HUDEP-2 (cell line): Measurements from ENCODE around the gene COIL.
"Not testable (repeated sequence)": the region's sequence is repeated elsewhere in the genome, so short reads cannot be mapped to it uniquely, and the experiment has no call there.

Experiments used
- DNase-seq, 76 experiments: peaks; one replicate each; lab custom pipeline; 2025; ENCODE audit not compliant: unreplicated experiment in 76 of 76; lab: John Stamatoyannopoulos, UW

COIL gene

GRCh38 chr17:56979091-56979480, 18.2 kb upstream of the COIL start:
- DNase-seq, result peak in 2 of 76 experiments; percentile 37 to 38

- peak in 61 of 76 experiments; percentile 4 to 75 (median 38) for DNase-seq
These were observed 17.7 kb upstream of the COIL start for GRCh38 chr17:56978441-56979090.

- peak in 72 of 76 experiments; percentile 12 to 93 (median 65) for DNase-seq
These were observed 17.0 kb upstream of the COIL start, which contains the start of gene SCPEP1 for GRCh38 chr17:56977673-56978395. TSS of gene SCPEP1 (plus strand) at chr17:56978131. CDS start at chr17:56978160, 29 bp downstream.

GRCh38 chr17:56976941-56977608, 16.2 kb upstream of the COIL start:
- DNase-seq, result no peak

GRCh38 chr17:56975656-56976055, 14.8 kb upstream of the COIL start:
- no peak for DNase-seq

GRCh38 chr17:56974055-56974454, 13.2 kb upstream of the COIL start:
- no peak for DNase-seq

GRCh38 chr17:56973520-56973919, 12.7 kb upstream of the COIL start:
- no peak for DNase-seq

- DNase-seq, result no peak
These were observed 11.4 kb upstream of the COIL start for GRCh38 chr17:56972111-56972730.

- DNase-seq, result no peak
These were observed 10.1 kb upstream of the COIL start for GRCh38 chr17:56970974-56971373.

- no peak for DNase-seq
These were observed 5.5 kb upstream of the COIL start for GRCh38 chr17:56966338-56966737.

- DNase-seq, result not testable (repeated sequence)
These were observed 4.8 kb upstream of the COIL start for GRCh38 chr17:56965681-56966080.

- DNase-seq, result not testable (repeated sequence)
These were observed 4.4 kb upstream of the COIL start for GRCh38 chr17:56965241-56965640.

GRCh38 chr17:56956992-56957391, 3.9 kb downstream of the COIL start:
- no peak for DNase-seq

GRCh38 chr17:56949595-56949994, 11.3 kb downstream of the COIL start:
- no peak for DNase-seq

GRCh38 chr17:56948491-56948890, 12.4 kb downstream of the COIL start:
- DNase-seq, result no peak

- DNase-seq, result no peak
These were observed 13.1 kb downstream of the COIL start for GRCh38 chr17:56947741-56948140.

GRCh38 chr17:56945938-56946505, 14.8 kb downstream of the COIL start:
- DNase-seq, result no peak

GRCh38 chr17:56943505-56944125, 17.2 kb downstream of the COIL start:
- no peak for DNase-seq

- DNase-seq, result peak in 32 of 76 experiments; percentile 2 to 69 (median 42)
These were observed 20.9 kb downstream of the COIL start for GRCh38 chr17:56939869-56940484.

- not testable (repeated sequence) for DNase-seq
These were observed 22.6 kb downstream of the COIL start for GRCh38 chr17:56938206-56938605.
